Activated CD8-positive, alpha-beta T cell treated with anti-CD3 and anti-CD28 coated beads, Interleukin-2, amount 10 ng/mL, durations not matched to agents 7 days and 5 days (primary cell): Measurements from ENCODE around the gene SETD2. TPM values are rescaled to one million over a fixed set of nuclear protein-coding genes. Genes with fewer than 3 reads are reported as not detected.
"Not testable (repeated sequence)": the region's sequence is repeated elsewhere in the genome, so short reads cannot be mapped to it uniquely, and the experiment has no call there.

Experiments
- ATAC-seq: fragments of 150-1000 bp; cut with Tn5 transposase; one replicate; pipeline ENCODE4 v1.10.0; 2021; ENCODE audit warnings: moderate library complexity
- CTCF ChIA-PET: fragments of 350-600 bp; sonication (Branson Sonifier 250); formaldehyde crosslinking; loops from one replicate; lab custom pipeline; 2021; ENCODE audit warnings: antibody characterized with exemption; lab: Charles Lee
- POLR2A ChIA-PET: fragments of 350-600 bp; sonication (Branson Sonifier 250); formaldehyde crosslinking; loops from one replicate; lab custom pipeline; 2021; ENCODE audit warnings: antibody characterized with exemption; lab: Charles Lee
- DNase-seq: peaks from one replicate; pipeline ENCODE4 v3.0.0-alpha.2; 2020
- H3K27ac Mint-ChIP-seq: one replicate; pipeline ENCODE4 v1.8.0; 2021; ENCODE audit warnings: mild to moderate bottlenecking, mixed read lengths
- H3K27me3 Mint-ChIP-seq: one replicate; pipeline ENCODE4 v1.8.0; 2021; ENCODE audit warnings: low read depth, mixed read lengths
- H3K36me3 Mint-ChIP-seq: one replicate; pipeline ENCODE4 v1.8.0; 2021; ENCODE audit warnings: low read depth, mixed read lengths
- H3K4me1 Mint-ChIP-seq: one replicate; pipeline ENCODE4 v1.8.0; 2021; ENCODE audit warnings: low read depth, mixed read lengths
- H3K4me3 Mint-ChIP-seq: one replicate; pipeline ENCODE4 v1.8.0; 2021; ENCODE audit warnings: mild to moderate bottlenecking, mixed read lengths
- H3K9me3 Mint-ChIP-seq: one replicate; pipeline ENCODE4 v1.8.0; 2022; ENCODE audit warnings: mixed read lengths; ENCODE audit not compliant: insufficient read depth
- total RNA-seq, 2 experiments: library from RNA; stranded (reverse); gene quantifications; one replicate each; pipeline ENCODE4 v1.2.3, GENCODE V29; 2021

SETD2 gene
- total RNA-seq, 2 experiments from 2014 or later: 43.1 to 48.1 TPM

DNA sequence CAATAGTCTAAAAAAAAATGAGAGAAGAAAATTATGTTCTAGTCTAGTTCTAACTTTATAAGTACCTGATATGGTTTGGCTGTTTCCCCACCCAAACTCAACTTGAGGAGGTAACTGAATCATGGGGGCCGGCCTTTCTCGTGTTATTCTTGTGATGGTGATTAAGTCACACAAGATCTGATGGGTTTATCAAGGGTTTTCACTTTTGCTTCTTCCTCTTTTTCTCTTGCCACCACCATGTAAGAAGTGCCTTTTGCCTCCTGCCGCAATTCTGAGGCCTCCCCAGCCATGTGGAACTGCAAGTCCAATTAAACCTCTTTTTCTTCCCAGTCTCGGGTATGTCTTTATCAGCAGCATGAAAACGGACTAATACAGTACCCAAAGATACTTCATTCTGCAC, 44.5 kb downstream of the SETD2 start:
- H3K27ac Mint-ChIP-seq, H3K4me3 Mint-ChIP-seq, ATAC-seq, DNase-seq, H3K9me3 Mint-ChIP-seq, POLR2A ChIA-PET, CTCF ChIA-PET, H3K27me3 Mint-ChIP-seq: not testable (repeated sequence)
- Mint-ChIP-seq H3K36me3 (peaks cover 66% of the 10 kb centered on the region), H3K4me1 (peaks cover 28% of the 10 kb centered on the region)

DNA sequence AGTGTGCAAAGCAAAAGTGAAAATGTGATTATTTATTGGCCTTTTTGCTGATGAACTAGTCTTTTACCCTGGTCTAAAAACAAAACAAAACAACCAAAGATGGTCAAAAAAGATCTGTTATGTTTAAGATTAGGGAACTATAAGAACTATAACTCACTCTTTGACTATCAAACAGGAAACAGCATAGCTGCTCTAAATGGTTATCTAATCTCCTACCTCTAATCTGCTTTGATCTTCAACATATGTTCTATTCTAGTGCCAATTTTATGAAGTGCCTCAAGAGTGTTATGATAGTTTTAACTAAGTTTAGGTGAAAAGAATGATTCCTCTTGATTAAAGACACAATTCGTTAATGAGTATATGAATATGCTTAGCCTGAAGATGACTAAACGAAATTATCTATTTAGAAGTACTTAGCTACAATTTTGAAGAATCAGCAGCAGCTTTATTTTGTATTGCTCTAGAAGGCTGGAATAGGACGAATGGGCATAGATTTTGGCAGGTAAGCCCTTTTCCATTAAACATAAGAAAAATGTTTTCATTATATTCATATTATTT, 46.0 kb downstream of the SETD2 start:
- POLR2A ChIA-PET: interaction anchor here (0.5 to 0.6 kb wide), 2 partner anchors 14 to 289 kb away, joined by 3 to 4 read pairs; no protein-coding TSS in a partner anchor
- H3K36me3 Mint-ChIP-seq: peaks cover 64% of the 10 kb centered on the region
- ATAC-seq: no peak

DNA sequence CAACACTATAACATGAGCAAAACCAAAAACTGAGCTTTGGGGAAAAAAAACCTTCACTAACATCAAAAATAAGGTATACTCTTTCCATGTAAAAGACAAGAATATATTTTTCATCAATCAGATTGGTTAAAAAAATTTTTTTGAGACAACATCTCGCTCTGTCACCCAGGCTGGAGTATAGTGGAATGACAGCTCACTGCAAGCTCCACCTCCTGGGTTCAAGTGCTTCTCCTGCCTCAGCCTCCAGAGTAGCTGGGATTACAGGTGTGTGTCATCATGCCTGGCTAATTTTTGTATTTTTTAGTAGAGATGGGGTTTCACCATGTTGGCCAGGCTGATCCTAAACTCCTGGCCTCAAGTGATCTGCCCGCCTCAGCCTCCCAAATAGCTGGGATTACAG, 48.4 kb downstream of the SETD2 start:
- CTCF ChIA-PET: interaction anchor here (0.7 kb wide), 1 partner anchor 26 kb away, joined by 3 read pairs; no protein-coding TSS in a partner anchor
- DNase-seq, H3K27ac Mint-ChIP-seq, H3K4me3 Mint-ChIP-seq, H3K27me3 Mint-ChIP-seq, H3K9me3 Mint-ChIP-seq, ATAC-seq, POLR2A ChIA-PET: not testable (repeated sequence)
- H3K4me1 Mint-ChIP-seq: peaks cover 15% of the 10 kb centered on the region
- peaks cover 53% of the 10 kb centered on the region for H3K36me3 Mint-ChIP-seq

More for the DNA sequence above, 46.0 kb downstream of the SETD2 start:
- Mint-ChIP-seq H3K27ac (no peak overlapping the region), H3K4me3 (no peak overlapping the region), H3K9me3 (no peaks in the 10 kb centered on the region), H3K4me1 (peaks cover 28% of the 10 kb centered on the region), H3K27me3 (no peaks in the 10 kb centered on the region)
- CTCF ChIA-PET: no interaction called here
- DNase-seq: no peak

DNA sequence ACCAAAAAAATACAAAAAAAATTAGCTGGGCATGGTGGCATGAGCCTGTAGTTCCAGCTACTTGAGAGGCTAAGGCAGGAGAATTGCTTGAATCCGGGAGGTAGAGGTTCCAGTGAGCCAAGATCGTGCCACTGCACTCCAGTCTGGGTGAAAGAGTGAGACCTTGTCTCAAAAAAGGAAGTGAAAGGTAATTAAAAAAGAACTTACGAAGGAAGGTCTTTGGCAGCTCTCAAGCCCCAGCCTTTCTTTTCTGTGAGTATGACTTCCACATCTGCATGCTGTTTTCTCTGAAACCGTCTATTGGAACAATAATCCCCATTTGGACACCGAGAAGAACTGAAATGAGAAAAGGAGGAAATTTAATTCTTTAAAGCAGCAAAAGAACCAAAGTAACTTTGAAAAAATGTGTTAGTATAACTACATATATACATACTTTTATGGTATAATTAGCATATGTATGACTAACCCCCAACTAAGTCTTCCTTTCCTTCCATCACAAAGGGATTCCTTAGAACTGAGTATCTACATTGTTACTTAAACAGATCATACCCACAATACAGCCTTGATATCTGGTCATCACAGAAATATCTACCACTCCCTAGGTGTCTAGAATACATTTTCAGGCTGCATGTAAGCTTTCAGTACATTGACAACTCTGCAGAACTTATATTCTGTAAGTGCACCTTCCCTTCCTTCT, 50.1 kb downstream of the SETD2 start:
- ChIA-PET POLR2A (no interaction called here), CTCF (no interaction called here)
- Mint-ChIP-seq H3K4me1 (peaks cover 5% of the 10 kb centered on the region), H3K9me3 (no peaks in the 10 kb centered on the region), H3K36me3 (peaks cover 50% of the 10 kb centered on the region), H3K4me3 (no peak overlapping the region), H3K27me3 (no peaks in the 10 kb centered on the region), H3K27ac (no peak overlapping the region)
- ATAC-seq (no peak), DNase-seq (no peak)

DNA sequence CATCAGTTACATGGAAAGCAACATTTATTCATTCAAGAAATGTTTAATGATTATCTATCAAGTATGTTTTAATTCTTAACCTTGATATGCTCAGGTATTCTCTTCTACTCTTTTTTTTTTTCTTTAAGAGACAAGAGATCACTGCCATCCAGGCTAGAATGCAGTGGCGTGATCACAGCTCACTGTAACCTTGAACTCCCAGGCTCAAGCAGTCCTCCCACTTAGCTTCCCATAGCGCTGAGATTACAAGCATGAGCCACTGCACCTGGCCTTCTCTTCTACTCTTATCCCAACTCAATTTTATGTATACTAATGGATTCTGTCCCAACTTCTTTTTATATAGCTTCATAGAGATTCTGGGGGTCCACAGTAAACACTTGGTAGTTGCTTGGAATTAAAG, 50.9 kb downstream of the SETD2 start:
- no peak overlapping the region for H3K27ac Mint-ChIP-seq
- no peaks in the 10 kb centered on the region for H3K27me3 Mint-ChIP-seq
- no peaks in the 10 kb centered on the region for H3K9me3 Mint-ChIP-seq
- ChIA-PET CTCF (no interaction called here), POLR2A (no interaction called here)
- H3K4me1 Mint-ChIP-seq: peaks cover 4% of the 10 kb centered on the region
- no peak for DNase-seq
- ATAC-seq: no peak
- no peak overlapping the region for H3K4me3 Mint-ChIP-seq
- H3K36me3 Mint-ChIP-seq: peaks cover 54% of the 10 kb centered on the region

DNA sequence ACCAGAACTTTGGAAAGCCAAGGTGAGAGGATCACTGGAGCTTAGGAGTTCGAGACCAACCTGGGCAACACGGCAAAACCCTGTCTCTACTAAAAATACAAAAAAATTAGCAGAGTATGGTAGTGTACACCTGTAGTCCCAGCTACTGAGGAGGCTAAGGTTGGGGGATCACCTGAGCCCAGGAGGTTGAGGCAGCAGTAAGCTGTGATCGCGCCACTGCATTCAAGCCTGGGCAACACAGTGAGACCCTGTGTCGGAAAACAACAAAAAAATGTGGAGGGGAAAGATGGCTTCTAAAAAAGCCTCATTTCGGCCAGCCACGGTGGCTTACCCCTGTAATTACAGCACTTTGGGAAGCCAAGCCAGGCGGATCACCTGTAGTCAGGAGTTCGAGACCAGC, 54.5 kb downstream of the SETD2 start:
- no peaks in the 10 kb centered on the region for H3K9me3 Mint-ChIP-seq
- DNase-seq (no peak), ATAC-seq (no peak)
- H3K27ac Mint-ChIP-seq: no peak overlapping the region
- H3K36me3 Mint-ChIP-seq: peaks cover 49% of the 10 kb centered on the region
- CTCF ChIA-PET: no interaction called here
- H3K4me3 Mint-ChIP-seq: no peak overlapping the region
- no peaks in the 10 kb centered on the region for H3K4me1 Mint-ChIP-seq
- no peaks in the 10 kb centered on the region for H3K27me3 Mint-ChIP-seq
- POLR2A ChIA-PET: no interaction called here

DNA sequence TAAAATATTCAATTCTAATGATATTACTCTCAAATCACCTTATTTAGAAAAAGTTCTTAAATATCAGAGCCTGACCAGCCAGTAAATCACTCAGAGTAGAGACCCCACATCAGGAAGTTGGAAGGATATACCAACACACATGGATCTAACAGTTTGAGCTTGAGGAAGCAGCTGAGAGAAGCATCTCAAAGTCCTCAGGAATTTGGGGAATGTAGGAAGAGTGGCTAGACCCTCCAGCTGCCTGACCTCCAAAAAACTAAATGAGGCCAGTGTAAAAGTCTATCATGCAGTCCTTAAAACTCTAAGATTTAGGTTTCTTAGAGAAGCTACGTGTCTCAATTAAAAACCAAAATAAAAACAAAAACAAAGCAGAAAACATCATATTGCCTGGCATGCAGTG, 55.4 kb downstream of the SETD2 start:
- ATAC-seq (no peak), DNase-seq (no peak)
- ChIA-PET CTCF (interaction anchor here (0.9 to 1.9 kb wide), 3 partner anchors 11 to 56 kb away, joined by 3 to 6 read pairs (median 3); partner anchors contain the start of gene SETD2), POLR2A (no interaction called here)
- Mint-ChIP-seq H3K4me1 (no peaks in the 10 kb centered on the region), H3K9me3 (no peaks in the 10 kb centered on the region), H3K4me3 (no peak overlapping the region), H3K27me3 (no peaks in the 10 kb centered on the region), H3K27ac (no peak overlapping the region), H3K36me3 (peaks cover 46% of the 10 kb centered on the region)

DNA sequence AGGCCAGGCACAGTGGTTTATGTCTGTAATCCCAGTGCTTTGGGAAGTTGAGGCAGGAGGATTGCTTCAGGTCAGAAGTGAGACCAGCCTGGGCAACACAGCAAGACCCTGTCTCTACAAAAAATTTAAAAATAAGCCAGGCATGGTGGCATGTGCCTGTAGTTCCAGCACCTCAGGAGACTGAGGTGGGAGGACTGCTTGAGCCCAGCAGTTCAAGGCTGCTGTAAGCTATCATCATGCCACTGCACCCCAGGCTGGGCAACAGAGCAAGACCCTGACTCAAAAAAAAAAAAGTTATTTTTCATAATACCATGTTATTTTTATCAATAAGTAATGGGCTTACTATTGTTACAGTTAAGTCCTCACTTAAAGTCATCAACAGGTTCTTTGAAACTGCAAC, 59.7 kb downstream of the SETD2 start:
- H3K27ac Mint-ChIP-seq: no peak overlapping the region
- no peaks in the 10 kb centered on the region for H3K27me3 Mint-ChIP-seq
- H3K9me3 Mint-ChIP-seq: no peaks in the 10 kb centered on the region
- no peaks in the 10 kb centered on the region for H3K4me1 Mint-ChIP-seq
- ChIA-PET POLR2A (no interaction called here), CTCF (no interaction called here)
- ATAC-seq: no peak
- H3K4me3 Mint-ChIP-seq: no peak overlapping the region
- no peak for DNase-seq
- H3K36me3 Mint-ChIP-seq: peaks cover 31% of the 10 kb centered on the region

DNA sequence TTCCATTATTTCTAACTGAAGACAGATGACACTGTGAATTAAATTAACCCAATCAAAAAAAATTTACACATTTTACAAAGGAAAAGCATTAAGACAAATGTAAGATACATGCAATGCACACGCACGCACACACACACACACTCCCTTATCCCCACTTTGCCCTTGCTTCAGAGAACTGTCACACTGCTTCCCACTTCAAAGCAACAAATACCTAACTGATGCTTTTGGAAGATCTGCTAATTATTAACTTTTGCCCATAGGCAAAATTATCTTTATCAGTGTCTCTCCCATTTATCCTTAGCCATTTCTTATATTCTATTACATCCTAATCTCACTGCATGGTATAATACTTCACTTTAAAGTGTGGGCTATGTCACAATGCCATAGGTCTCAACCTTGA, 60.3 kb downstream of the SETD2 start:
- DNase-seq (no peak), ATAC-seq (no peak)
- no peak overlapping the region for H3K27ac Mint-ChIP-seq
- H3K27me3 Mint-ChIP-seq: no peaks in the 10 kb centered on the region
- H3K9me3 Mint-ChIP-seq: no peaks in the 10 kb centered on the region
- no peaks in the 10 kb centered on the region for H3K4me1 Mint-ChIP-seq
- peaks cover 28% of the 10 kb centered on the region for H3K36me3 Mint-ChIP-seq
- POLR2A ChIA-PET: no interaction called here
- CTCF ChIA-PET: no interaction called here
- H3K4me3 Mint-ChIP-seq: no peak overlapping the region

DNA sequence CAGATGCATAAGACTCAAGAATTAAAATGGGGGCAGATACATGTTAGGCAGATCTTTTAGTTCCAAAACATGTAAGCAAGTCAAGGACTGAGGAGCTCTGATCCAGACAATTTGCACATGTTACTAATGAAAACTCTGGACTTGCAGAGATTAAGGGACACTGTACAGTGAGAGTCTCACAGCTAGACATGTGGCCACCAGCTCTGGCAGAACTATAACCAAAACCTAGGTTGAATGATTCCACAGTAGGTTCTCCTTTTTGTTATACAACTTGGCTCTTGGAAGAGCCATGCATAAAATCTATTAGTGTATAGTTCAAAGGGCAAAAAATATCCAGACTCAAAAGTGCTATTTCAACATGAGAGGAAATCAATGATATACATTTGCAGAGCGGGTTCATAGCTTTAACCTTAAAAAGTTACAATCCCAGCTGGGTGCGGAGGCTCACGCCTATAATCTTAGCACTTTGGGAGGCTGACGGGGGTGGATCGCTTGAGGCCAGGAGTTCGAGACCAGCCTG, 61.8 kb downstream of the SETD2 start:
- Mint-ChIP-seq H3K27me3 (no peaks in the 10 kb centered on the region), H3K4me3 (no peak overlapping the region), H3K27ac (no peak overlapping the region), H3K9me3 (no peaks in the 10 kb centered on the region), H3K4me1 (no peaks in the 10 kb centered on the region), H3K36me3 (peaks cover 32% of the 10 kb centered on the region)
- POLR2A ChIA-PET: no interaction called here
- no peak for ATAC-seq
- CTCF ChIA-PET: no interaction called here
- DNase-seq: no peak

DNA sequence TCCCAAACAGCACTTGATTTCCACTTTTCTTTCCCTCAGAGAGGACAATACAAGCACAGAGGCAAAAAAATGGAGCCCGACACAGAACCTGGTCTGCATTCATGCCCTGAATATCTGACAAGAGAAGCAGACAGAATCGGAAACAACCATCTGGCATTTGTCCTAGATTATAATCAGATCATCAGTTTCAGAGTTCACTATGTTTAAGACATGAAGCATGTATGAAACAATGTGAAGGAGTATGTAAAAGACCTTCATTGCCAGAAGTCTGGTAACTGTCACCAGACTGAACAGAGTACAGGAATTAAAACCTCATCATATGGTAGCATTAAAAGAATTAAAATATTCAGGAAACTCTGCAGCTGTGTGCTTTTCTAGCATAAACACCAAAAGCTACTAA, 65.0 kb downstream of the SETD2 start:
- Mint-ChIP-seq H3K27ac (no peak overlapping the region), H3K27me3 (no peaks in the 10 kb centered on the region), H3K9me3 (no peaks in the 10 kb centered on the region), H3K36me3 (peaks cover 44% of the 10 kb centered on the region), H3K4me3 (no peak overlapping the region), H3K4me1 (no peaks in the 10 kb centered on the region)
- POLR2A ChIA-PET: no interaction called here
- CTCF ChIA-PET: no interaction called here
- DNase-seq (no peak), ATAC-seq (no peak)

DNA sequence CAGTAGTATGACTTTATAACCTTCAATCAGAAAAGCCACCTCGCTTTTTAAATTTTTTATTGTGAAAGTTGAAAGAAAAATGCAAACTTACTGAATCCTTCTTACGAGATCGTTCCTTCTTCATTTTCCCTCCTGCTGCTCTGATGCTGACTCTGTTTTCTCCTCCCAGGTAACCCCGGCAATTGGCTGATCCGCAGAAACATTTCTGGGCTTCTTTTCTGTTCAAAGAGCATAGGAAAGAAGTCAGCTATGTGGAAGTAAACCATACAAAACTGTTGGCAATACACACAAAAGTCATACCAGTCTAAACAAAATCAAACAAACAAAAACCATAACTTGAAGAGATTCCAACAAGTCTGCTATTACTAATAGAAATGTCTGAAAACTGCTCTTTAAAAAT, 66.0 kb downstream of the SETD2 start:
- Mint-ChIP-seq H3K4me1 (no peaks in the 10 kb centered on the region), H3K4me3 (no peak overlapping the region), H3K27me3 (no peaks in the 10 kb centered on the region), H3K27ac (no peak overlapping the region), H3K9me3 (no peaks in the 10 kb centered on the region), H3K36me3 (peaks cover 38% of the 10 kb centered on the region)
- DNase-seq: no peak
- CTCF ChIA-PET: interaction anchor here (1.1 kb wide), 1 partner anchor 11 kb away, joined by 3 read pairs; no protein-coding TSS in a partner anchor
- ATAC-seq: no peak
- POLR2A ChIA-PET: no interaction called here
